Glutamatergic neuron (in vitro differentiated cells): Measurements from ENCODE around the gene BMF. TPM values are rescaled to one million over a fixed set of nuclear protein-coding genes. Genes with fewer than 3 reads are reported as not detected.

ENCODE experiments used
- DNase-seq: peaks from one replicate; pipeline ENCODE4 v3.0.0; 2022
- H3K27ac Mint-ChIP-seq: one replicate; pipeline ENCODE4 v1.8.0; 2020; ENCODE audit warnings: mild to moderate bottlenecking, mixed read lengths, inconsistent platforms; ENCODE audit not compliant: unreplicated experiment
- H3K27me3 Mint-ChIP-seq: one replicate; pipeline ENCODE4 v1.8.0; 2020; ENCODE audit warnings: mild to moderate bottlenecking, moderate library complexity, mixed read lengths, inconsistent platforms; ENCODE audit not compliant: unreplicated experiment
- H3K36me3 Mint-ChIP-seq: one replicate; pipeline ENCODE4 v1.8.0; 2020; ENCODE audit warnings: mild to moderate bottlenecking, mixed read lengths, inconsistent platforms; ENCODE audit not compliant: unreplicated experiment
- H3K4me1 Mint-ChIP-seq: one replicate; pipeline ENCODE4 v1.8.0; 2020; ENCODE audit warnings: mild to moderate bottlenecking, low read depth, mixed read lengths, inconsistent platforms; ENCODE audit not compliant: unreplicated experiment
- H3K4me3 Mint-ChIP-seq: one replicate; pipeline ENCODE4 v1.8.0; 2020; ENCODE audit warnings: mild to moderate bottlenecking, mixed read lengths, inconsistent platforms; ENCODE audit not compliant: unreplicated experiment
- H3K9me3 Mint-ChIP-seq: one replicate; pipeline ENCODE4 v1.8.0; 2020; ENCODE audit warnings: mild to moderate bottlenecking, moderate library complexity, mixed read lengths, inconsistent platforms; ENCODE audit not compliant: unreplicated experiment
- total RNA-seq: library from RNA; stranded (reverse); fragmentation: NEBNext Ultra II Directional; extraction: Animal tissue kit (Norgen Biotek cat#: 25700); gene quantifications from one replicate; pipeline ENCODE4 v1.2.1, GENCODE V29; 2021; ENCODE audit not compliant: unreplicated experiment
- TF ChIP-seq, protein P1 (sequence below): fragments of 200-600 bp; sonication (generic); IDR thresholded peaks from one replicate; pipeline ENCODE4 v1.5.0; 2021; ENCODE audit not compliant: partially characterized antibody, unreplicated experiment

Gene BMF
- total RNA-seq, 1 donor from 2014 or later = 11.3 TPM

DNA sequence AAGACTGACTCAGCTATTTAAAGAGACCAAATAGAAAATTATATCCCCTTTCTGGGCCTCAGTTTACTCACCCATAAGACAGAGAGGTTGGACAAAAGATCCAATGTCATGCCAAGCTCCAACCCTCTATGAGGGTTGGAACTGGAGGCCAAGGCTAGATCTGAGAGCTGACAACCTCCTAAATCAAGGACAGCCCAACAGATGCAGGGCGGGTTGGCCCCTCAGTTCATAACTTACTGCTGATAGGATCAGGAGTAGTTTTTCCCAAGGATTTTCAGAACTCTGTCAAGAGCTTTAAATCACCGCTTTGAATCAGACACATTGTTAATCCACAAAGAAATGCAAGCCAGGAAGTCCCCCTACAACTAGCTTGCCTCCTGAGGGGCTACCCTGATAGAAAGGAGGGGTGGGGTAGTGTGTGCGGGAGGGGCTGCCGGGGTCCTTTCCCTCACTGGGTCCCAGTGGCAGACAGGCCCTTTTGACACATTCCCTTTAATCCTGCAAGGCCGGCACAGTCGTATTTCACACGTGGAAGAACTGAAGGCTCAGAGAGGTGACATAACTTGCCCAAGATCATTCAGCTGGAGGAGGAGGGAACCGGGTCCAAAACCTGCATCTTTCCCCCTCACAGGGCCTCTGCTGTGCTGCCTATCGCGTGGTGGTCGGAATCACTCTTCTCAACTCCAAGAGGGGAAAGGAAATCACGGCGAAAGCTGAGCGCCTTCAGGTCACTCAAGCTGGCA is 21.4 kb downstream of the BMF start:
- peaks cover 7% of the 10 kb centered on the region for H3K27me3 Mint-ChIP-seq
- no peak for DNase-seq
- H3K4me1 Mint-ChIP-seq = peaks cover 19% of the 10 kb centered on the region
- TF ChIP-seq, protein P1, sequence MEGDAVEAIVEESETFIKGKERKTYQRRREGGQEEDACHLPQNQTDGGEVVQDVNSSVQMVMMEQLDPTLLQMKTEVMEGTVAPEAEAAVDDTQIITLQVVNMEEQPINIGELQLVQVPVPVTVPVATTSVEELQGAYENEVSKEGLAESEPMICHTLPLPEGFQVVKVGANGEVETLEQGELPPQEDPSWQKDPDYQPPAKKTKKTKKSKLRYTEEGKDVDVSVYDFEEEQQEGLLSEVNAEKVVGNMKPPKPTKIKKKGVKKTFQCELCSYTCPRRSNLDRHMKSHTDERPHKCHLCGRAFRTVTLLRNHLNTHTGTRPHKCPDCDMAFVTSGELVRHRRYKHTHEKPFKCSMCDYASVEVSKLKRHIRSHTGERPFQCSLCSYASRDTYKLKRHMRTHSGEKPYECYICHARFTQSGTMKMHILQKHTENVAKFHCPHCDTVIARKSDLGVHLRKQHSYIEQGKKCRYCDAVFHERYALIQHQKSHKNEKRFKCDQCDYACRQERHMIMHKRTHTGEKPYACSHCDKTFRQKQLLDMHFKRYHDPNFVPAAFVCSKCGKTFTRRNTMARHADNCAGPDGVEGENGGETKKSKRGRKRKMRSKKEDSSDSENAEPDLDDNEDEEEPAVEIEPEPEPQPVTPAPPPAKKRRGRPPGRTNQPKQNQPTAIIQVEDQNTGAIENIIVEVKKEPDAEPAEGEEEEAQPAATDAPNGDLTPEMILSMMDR = no peak
- H3K36me3 Mint-ChIP-seq = no peaks in the 10 kb centered on the region
- H3K27ac Mint-ChIP-seq = no peak overlapping the region
- H3K4me3 Mint-ChIP-seq = no peak overlapping the region
- H3K9me3 Mint-ChIP-seq = no peaks in the 10 kb centered on the region

DNA sequence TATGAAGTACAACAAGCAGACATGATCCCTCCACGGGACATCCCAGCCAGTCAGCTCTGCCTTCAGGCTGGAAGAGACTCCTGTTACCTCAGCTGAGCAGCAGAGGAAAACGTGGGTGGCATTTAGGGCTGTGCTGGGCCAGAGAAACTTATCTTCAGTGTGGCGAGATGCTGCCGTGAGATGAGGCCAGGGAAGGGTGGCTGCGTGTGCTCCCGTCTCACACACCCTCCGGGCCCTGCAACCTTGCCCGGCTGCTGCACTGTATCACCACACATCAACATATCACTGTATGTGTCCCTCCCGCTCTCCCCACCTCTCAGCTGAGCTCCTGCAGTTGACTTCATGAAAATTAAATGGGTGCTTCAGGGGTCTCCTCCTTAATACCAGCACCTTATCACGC is 23.4 kb downstream of the BMF start:
- H3K4me1 Mint-ChIP-seq = peaks cover 14% of the 10 kb centered on the region
- DNase-seq = no peak
- TF ChIP-seq, protein P1 = no peak
- no peak overlapping the region for H3K4me3 Mint-ChIP-seq
- no peaks in the 10 kb centered on the region for H3K36me3 Mint-ChIP-seq
- H3K27ac Mint-ChIP-seq = no peak overlapping the region
- H3K27me3 Mint-ChIP-seq = peaks cover 7% of the 10 kb centered on the region
- no peaks in the 10 kb centered on the region for H3K9me3 Mint-ChIP-seq

GRCh38 chr15:40084650-40085049 is 24.0 kb downstream of the BMF start:
- TF ChIP-seq, protein P1 = no peak
- no peak for DNase-seq
- peaks cover 7% of the 10 kb centered on the region for H3K27me3 Mint-ChIP-seq
- no peak overlapping the region for H3K27ac Mint-ChIP-seq
- H3K36me3 Mint-ChIP-seq = no peaks in the 10 kb centered on the region
- no peak overlapping the region for H3K4me3 Mint-ChIP-seq
- H3K9me3 Mint-ChIP-seq = no peaks in the 10 kb centered on the region
- peaks cover 14% of the 10 kb centered on the region for H3K4me1 Mint-ChIP-seq

DNA sequence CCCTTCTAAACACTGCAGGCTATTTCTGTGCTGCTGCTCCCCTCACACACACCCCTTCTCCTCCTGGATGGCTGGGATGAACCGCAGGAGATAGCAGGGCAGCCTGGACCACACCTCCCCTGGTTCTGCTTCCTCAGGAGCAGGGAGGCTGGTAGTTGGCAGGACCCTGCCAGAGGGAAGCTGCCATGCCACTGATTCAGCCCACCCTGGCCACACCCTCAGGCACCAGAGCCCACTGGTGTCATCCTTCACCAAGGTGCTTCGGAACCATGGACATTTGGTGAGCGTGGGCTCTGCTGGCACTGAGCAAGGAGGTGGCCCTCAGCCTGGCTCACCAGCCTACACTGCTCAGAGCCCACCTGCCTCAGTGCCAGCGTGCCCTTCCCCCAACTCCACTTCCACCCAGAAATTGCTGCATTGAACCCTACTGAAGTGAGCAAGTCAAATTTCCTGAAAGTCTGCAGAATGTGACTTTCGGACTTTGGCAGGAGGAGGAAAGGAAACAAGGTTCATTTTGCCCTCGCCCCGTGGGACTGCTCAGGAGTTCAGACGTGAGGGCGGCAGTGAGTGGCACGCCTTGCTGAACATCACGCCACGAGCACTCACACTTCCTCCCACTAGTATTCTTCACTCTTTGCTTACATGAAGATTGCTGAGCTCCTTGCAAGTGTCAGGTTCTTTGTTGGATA is 26.3 kb downstream of the BMF start:
- TF ChIP-seq, protein P1 = no peak
- H3K27me3 Mint-ChIP-seq = peaks cover 5% of the 10 kb centered on the region
- no peaks in the 10 kb centered on the region for H3K36me3 Mint-ChIP-seq
- no peak for DNase-seq
- no peak overlapping the region for H3K27ac Mint-ChIP-seq
- H3K4me1 Mint-ChIP-seq = peaks cover 8% of the 10 kb centered on the region
- no peak overlapping the region for H3K4me3 Mint-ChIP-seq
- no peaks in the 10 kb centered on the region for H3K9me3 Mint-ChIP-seq

DNA sequence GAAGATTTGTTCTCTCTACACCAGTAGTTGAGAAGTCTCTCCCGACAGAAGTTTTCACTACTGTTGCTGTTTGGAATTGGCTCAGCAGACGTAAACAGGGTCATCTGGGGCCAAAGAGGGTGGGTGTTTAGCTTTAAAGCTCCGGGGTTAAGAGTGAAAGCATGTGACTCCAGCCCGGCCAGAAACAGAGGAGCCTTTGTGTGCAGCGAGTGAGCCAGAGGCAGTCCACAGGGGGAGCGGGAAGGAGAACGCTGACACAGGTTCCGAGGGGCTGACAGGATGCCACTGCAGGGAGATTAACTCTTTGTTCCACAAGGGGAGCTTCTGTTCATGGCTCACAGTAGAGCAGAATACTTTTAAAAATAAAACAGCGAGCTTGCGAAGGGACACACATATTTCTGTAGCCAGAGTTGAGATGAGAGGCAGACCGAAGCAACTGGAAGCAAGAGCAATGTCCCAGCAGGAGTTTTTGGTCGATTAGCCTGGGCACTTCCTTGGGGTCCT is 26.9 kb downstream of the BMF start:
- DNase-seq = no peak
- H3K27ac Mint-ChIP-seq = no peak overlapping the region
- peak overlapping the region; percentile 3 for H3K4me3 Mint-ChIP-seq
- no peaks in the 10 kb centered on the region for H3K9me3 Mint-ChIP-seq
- H3K4me1 Mint-ChIP-seq = peaks cover 5% of the 10 kb centered on the region
- H3K36me3 Mint-ChIP-seq = no peaks in the 10 kb centered on the region
- TF ChIP-seq, protein P1 = no peak
- peaks cover 5% of the 10 kb centered on the region for H3K27me3 Mint-ChIP-seq
